Loucy (cell line): ENCODE measurements around the gene FER.

ENCODE experiments used
- H2AFZ ChIP-seq: fragments of 200-600 bp; sonication (generic); 2 replicates; pipeline ENCODE4 v1.6.0; 2016; ENCODE audit warnings: antibody characterized with exemption, mild to moderate bottlenecking, low read length, moderate library complexity
- H3F3A ChIP-seq: fragments of 200-600 bp; 2 replicates; pipeline ENCODE4 v1.6.0; 2016; ENCODE audit warnings: antibody characterized with exemption, low read depth, mild to moderate bottlenecking
- H3K27me3 ChIP-seq: fragments of 200-600 bp; sonication (generic); 2 replicates; pipeline ENCODE4 v1.6.1; 2014; ENCODE audit warnings: low read length, mild to moderate bottlenecking; ENCODE audit not compliant: insufficient read depth, poor library complexity, severe bottlenecking
- H3K36me3 ChIP-seq: fragments of 200-600 bp; sonication (generic); 2 replicates; pipeline ENCODE4 v1.6.1; 2016; ENCODE audit warnings: low read length; ENCODE audit not compliant: insufficient read depth
- H3K4me1 ChIP-seq: fragments of 200-600 bp; sonication (generic); 2 replicates; pipeline ENCODE4 v1.5.1; 2014; ENCODE audit warnings: low read length, mild to moderate bottlenecking; ENCODE audit not compliant: insufficient read depth, poor library complexity, severe bottlenecking
- H3K4me2 ChIP-seq: fragments of 200-600 bp; sonication (generic); 2 replicates; pipeline ENCODE4 v1.6.0; 2014; ENCODE audit warnings: antibody characterized with exemption, low read length, low read depth, mild to moderate bottlenecking; ENCODE audit not compliant: poor library complexity, severe bottlenecking
- H3K4me3 ChIP-seq: fragments of 200-600 bp; sonication (generic); 2 replicates; pipeline ENCODE4 v1.5.1; 2014; ENCODE audit warnings: low read length, mild to moderate bottlenecking, mixed read lengths; ENCODE audit not compliant: poor library complexity, severe bottlenecking
- H3K79me2 ChIP-seq: fragments of 200-600 bp; sonication (generic); 2 replicates; pipeline ENCODE4 v1.6.1; 2014; ENCODE audit warnings: low read length; ENCODE audit not compliant: insufficient read depth
- H3K9ac ChIP-seq: fragments of 200-600 bp; sonication (generic); 2 replicates; pipeline ENCODE4 v1.6.0; 2014; ENCODE audit warnings: mild to moderate bottlenecking, low read depth, low read length, moderate library complexity; ENCODE audit not compliant: poor library complexity, severe bottlenecking
- H3K9me2 ChIP-seq: fragments of 200-600 bp; sonication (generic); replicated peaks from 2 replicates; pipeline ENCODE4 v1.6.1; 2016; ENCODE audit warnings: low read depth, low read length, mixed read lengths
- H3K9me3 ChIP-seq: fragments of 200-600 bp; sonication (generic); 2 replicates; pipeline ENCODE4 v1.6.1; 2014; ENCODE audit warnings: mild to moderate bottlenecking, antibody characterized with exemption, low read length, low read depth; ENCODE audit not compliant: insufficient read depth
- H4K20me1 ChIP-seq: fragments of 200-600 bp; sonication (generic); 2 replicates; pipeline ENCODE4 v1.6.0; 2014; ENCODE audit warnings: antibody characterized with exemption, low read length, mild to moderate bottlenecking; ENCODE audit not compliant: insufficient read depth, poor library complexity, severe bottlenecking
- CTCF ChIP-seq: fragments of 200-600 bp; sonication (generic); conservative IDR thresholded peaks from 2 replicates; pipeline ENCODE4 v1.5.1; 2014; ENCODE audit warnings: mild to moderate bottlenecking, antibody characterized with exemption, low read length
- EZH2phosphoT487 ChIP-seq: fragments of 200-600 bp; IDR thresholded peaks from 2 replicates; pipeline ENCODE4 v1.6.1; 2018; ENCODE audit warnings: antibody characterized with exemption, mild to moderate bottlenecking, moderate library complexity, borderline replicate concordance

Gene FER

GRCh38 chr5:109164001-109164400 is 416.3 kb downstream of the FER start:
- Histone ChIP-seq H3K4me1 (no peaks in the 10 kb centered on the region), H3K79me2 (no peaks in the 10 kb centered on the region), H3F3A (no peaks in the 10 kb centered on the region), H3K9me2 (no peaks in the 10 kb centered on the region), H3K9ac (no peak overlapping the region), H3K27me3 (no peaks in the 10 kb centered on the region), H2AFZ (no peak overlapping the region), H3K4me2 (no peak overlapping the region), H4K20me1 (no peaks in the 10 kb centered on the region), H3K36me3 (no peaks in the 10 kb centered on the region), H3K4me3 (no peak overlapping the region), H3K9me3 (no peaks in the 10 kb centered on the region)
- TF ChIP-seq CTCF = no peak
- no peak for TF ChIP-seq EZH2phosphoT487

DNA sequence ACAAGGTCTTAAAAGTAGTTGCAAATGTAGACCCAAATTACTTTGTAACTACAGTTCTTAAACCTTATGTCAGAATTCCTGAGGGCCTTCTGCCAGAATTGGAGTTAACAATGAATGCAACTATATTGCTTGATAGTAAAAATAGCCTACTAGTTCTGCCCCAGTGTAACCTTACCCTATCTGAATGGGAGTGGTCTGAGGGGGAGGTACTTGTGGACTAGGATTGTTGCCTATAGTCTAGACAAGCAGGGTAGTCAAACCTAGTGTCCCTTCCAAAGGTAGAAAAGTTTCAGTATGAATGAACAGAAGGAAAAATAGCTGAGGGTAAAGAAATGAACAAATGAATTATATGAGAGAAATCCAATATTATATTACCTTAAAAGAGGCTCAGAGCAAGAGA is 419.9 kb downstream of the FER start:
- H3K4me1 ChIP-seq = no peaks in the 10 kb centered on the region
- H3K4me2 ChIP-seq = no peak overlapping the region
- H3F3A ChIP-seq = no peaks in the 10 kb centered on the region
- no peak overlapping the region for H3K4me3 ChIP-seq
- no peaks in the 10 kb centered on the region for H3K9me3 ChIP-seq
- H3K27me3 ChIP-seq = no peaks in the 10 kb centered on the region
- no peaks in the 10 kb centered on the region for H3K79me2 ChIP-seq
- no peak for TF ChIP-seq EZH2phosphoT487
- no peak for TF ChIP-seq CTCF
- no peak overlapping the region for H3K9ac ChIP-seq
- no peaks in the 10 kb centered on the region for H4K20me1 ChIP-seq
- no peak overlapping the region for H2AFZ ChIP-seq
- no peaks in the 10 kb centered on the region for H3K9me2 ChIP-seq
- H3K36me3 ChIP-seq = no peaks in the 10 kb centered on the region

- Histone ChIP-seq H4K20me1 (no peaks in the 10 kb centered on the region), H3K9me3 (no peaks in the 10 kb centered on the region), H3K79me2 (no peaks in the 10 kb centered on the region), H3K27me3 (no peaks in the 10 kb centered on the region), H3K9me2 (no peaks in the 10 kb centered on the region), H3K4me3 (no peak overlapping the region), H3K9ac (no peak overlapping the region), H3K4me2 (no peak overlapping the region), H3K36me3 (no peaks in the 10 kb centered on the region), H3F3A (no peaks in the 10 kb centered on the region), H2AFZ (no peak overlapping the region), H3K4me1 (no peaks in the 10 kb centered on the region)
- TF ChIP-seq CTCF (no peak), EZH2phosphoT487 (no peak)
Observed at GRCh38 chr5:109168151-109168550, 420.5 kb downstream of the FER start.
